Measurements from ENCODE around the gene NBL1.

- TF ChIP-seq CTCF (conservative IDR thresholded peaks at IDR 0.05; ENCODE audit: low read depth, low read length) (no peak), EZH2phosphoT487 (IDR thresholded peaks at IDR 0.05; ENCODE audit: borderline replicate concordance, low read length) (no peak), EZH2 (IDR thresholded peaks at IDR 0.05; ENCODE audit: low read length, unreplicated experiment) (no peak)
Observed at GRCh38 chr1:19656780-19657466, 12.8 kb downstream of the NBL1 start.

Measured in PC-3 (cell line).